GM21825 (cell line): Measurements from ENCODE around the gene PEX26.
"Not testable (repeated sequence)": the region's sequence is repeated elsewhere in the genome, so short reads cannot be mapped to it uniquely, and the experiment has no call there.

Experiments used
- ATAC-seq: cut with Tn5 transposase; IDR thresholded peaks from one replicate; pipeline ENCODE4 v1.9.1; 2021; ENCODE audit warnings: mild to moderate bottlenecking, moderate library complexity; ENCODE audit not compliant: unreplicated experiment

The PEX26 gene

DNA sequence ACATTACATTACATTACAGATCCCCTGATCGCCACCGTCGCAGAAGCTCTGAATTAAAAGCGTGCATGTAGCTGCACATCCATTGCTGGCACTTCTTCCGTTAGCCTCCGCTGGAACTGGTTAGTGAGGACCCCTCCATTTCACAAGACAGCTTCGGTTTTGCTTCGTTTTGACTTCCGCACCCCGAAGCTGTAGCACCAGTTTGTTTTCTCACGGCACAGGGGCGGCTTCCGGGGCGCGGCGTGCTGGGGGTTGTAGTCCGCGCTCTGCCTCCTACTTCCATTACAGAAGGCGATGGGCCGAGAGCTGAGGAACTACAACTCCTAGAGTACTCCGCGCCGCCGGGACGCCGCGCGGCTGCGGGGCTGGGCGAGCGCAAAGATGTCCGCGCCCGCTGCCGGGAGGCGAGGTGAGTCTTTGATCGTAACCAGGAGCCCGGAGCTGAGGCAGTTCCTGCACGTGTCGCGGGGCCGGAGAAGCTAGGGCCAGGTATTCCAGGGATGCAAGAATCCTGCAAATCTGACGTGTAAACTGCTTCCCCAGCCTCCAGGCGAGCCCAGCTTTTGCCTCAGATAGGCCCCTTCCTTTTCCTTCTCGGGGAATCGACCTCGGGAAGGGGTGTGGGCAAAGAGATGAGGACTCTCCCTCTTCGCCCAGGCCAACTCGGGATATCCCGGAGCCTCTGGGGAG, at the start of gene PEX26:
PEX26 (plus strand) TSS at position 352 of the 690 bp plus-strand sequence. CDS start 387 bp downstream, outside the sequence.
- ATAC-seq: peak; percentile 90

DNA sequence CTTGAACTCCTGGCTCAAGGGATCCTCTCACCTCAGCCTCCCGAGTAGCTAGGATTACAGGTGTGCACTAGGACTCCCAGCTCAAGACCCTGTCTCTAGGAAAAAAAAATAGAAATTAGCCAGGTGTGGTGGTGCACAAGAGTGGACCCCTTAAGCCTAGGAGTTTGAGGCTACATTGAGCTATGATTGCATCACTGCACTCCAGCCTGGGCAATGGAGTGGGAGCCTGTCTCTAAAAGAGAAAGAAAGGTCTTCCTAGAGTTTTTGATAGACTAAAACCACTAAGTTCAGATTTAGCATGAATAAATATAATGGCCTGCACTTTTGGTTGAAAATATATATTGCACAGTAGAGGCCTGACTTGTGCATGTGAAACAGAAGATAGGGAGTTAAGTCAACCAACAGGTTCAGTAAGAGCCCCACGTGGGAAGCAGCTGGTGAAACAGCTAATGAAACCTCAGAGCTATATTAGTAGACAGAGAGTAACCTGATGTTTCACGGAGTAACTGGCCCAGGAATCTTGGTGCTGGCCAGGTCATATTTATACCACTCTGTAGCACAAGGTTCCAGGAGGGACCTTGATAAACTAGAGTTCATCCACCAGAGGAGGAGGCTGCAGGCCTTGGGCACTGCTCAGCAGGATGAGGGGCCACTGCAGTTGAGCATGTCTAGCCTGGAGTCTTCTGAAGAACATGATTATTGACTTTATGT, 48.8 kb upstream of the PEX26 start:
- ATAC-seq: no peak

DNA sequence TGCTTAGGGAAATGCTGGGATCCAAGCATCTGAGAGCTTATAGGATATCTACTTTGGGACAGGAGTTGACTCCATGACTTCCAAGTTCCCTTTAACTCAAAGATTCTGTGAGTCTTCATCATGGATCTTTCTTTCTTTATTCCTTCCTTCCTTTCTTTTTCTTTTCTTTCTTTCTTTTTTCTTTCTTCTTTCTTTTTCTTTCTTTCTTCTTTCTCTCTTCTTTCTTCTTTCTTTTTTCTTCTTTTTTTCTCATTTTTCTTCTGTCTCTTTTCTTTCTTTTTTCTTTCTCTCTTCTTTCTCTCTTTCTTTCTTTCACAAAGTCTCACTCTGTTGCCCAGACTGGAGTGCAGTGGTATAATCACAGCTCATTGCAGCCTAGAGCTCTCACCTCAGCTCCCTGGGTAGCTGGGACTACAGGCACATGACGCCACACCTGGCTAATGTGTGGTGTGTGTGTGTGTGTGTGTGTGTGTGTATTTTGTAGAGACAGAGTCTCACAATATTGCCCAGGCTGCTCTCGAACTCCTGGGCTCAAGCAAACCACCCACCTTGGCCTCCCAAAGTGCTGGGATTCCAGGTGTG, 48.0 kb upstream of the PEX26 start:
- no peak for ATAC-seq

DNA sequence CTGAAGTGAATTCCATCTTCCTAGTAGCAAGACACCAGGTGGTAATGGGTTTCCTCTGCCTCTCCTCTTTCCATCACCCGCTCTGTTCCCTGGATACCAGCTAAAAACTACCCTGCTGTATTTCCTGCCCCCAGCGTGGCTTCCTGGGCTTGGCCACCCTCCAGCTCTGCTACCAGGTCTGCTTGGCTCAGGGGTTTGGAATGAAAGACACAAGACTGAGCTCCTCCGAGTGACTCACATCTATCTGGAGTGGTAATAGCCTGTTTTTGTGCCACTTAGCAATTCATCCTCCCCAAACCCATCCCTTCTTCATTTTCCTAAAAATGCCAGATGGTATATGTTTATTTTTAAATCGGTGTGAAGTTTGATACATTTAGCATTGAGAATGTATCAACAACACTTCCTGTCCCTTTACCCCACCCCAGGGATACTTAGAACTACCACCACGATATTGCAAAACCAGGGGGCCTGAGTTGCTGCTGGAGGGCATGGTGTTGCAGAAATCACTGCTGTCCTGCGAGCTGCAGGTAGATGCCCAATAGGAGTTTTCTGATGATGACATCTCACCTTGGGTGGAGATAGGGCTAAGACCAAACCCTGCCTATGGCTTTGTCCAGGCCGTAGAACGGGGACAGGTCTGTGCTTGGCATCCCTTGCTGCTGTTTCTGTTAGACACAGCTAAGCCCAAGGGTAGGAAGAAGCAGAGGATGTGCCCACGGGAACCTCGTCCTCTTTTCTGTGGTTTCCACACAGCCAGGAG, 45.9 kb upstream of the PEX26 start:
- no peak for ATAC-seq

DNA sequence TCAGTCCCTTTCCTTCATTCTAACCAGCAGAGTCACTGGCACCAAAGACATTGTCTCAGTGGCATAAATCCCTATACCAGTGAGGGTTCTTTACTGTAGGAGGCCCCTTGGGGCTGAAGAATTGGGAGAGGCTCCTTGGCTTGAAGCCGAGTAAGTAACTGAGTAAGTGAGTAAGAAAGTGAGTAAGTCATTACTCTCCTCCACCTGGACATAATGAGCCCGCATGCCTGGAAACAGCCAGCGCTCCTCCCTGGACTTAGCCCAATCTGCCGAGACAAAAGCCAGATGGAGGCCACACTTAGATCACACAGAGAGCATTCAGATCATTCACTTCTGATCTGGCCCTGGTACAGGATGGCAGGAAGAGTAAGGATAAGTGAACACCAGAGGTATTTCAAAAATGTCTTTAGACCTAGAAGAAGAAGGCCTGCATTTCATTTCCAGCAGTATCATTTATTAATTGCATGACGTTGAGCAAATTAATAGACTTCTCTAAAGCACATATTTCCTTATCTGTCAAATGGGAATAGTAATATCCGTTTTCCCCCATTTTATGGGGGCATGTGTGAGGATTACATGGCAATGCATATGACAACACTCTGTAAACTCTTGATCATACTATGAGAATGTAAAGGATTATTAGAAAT, 45.2 kb upstream of the PEX26 start:
- ATAC-seq: no peak

DNA sequence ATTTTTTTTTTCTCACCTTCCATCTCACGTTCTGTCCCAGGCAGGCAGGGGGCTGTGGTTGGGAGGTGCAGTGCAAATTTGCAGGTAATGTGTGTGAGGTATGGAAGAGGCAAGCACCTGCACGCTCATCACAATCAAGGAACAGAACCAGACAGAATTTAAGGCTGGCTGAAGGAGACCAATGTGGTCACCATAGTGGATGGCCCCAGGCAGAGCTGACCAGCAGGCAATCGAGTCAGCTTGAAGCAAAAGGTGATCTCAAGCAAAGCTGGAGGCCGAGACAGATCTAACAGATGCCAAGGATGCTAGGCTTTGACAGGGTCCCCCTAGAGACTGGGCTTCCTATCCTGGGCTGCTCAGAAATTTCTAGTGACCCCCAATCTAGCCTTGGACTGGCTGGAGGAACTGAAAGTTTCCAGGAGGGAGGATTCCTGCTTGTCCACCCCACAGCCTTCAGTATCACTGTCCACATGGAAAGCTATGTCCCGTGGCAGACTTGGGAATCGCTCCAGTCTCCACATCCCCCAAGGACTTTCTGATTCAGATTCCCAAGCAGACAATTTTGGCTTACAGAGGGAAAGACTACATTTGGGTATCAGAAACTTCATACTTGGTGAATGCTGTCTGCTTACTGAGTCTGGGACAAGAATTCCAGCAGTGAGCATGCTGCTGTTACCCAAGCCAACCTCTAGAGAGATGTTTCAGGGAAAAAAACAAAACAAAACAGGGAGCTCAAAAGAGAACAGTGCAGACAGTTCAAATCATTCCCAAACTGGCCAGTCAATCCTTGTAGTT, 44.4 kb upstream of the PEX26 start:
- no peak for ATAC-seq

DNA sequence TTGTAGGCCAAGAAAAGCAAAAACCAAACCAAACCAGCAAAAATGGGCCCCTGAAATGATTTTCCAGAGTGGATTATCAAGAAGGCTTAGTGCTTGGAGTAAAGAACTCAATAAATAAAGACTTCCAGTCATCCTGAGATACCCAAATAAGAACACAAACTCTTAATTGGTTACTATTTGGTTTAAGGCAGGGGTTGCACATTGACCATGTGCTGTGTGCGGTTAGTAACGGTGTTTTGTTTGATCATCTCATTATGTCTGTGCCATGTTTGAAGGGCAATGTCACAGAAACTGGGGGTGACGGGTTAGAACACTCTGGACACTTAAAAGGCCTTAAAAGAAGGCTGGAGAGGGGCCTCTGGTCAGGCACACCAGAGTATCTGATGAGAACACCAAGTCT, 43.7 kb upstream of the PEX26 start:
- ATAC-seq: no peak

DNA sequence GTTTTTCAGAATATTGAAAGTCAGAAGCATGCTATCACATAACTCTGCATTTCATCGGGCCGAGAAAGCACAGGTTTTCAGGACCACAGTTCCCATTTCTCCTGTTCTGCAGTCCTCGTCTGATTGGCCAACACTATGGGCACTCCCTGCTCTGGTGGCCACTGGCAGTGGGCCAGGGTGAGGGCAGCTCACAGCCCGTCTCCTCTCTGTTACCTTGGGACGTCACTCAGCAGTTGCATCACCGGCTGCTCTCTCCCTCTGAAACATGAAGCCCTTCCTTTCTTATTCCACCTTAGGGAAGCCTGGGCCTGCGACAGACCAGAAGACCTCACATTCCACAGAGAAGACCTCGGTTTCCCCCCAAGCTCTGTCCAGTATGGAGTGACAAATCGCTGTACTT, 42.0 kb upstream of the PEX26 start:
- ATAC-seq: no peak

DNA sequence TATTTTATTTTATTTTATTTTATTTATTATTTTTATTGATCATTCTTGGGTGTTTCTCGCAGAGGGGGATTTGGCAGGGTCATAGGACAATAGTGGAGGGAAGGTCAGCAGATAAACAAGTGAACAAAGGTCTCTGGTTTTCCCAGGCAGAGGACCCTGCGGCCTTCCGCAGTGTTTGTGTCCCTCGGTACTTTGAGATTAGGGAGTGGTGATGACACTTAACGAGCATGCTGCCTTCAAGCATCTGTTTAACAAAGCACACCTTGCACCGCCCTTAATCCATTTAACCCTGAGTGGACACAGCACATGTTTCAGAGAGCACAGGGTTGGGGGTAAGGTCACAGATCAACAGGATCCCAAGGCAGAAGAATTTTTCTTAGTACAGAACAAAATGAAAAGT, 36.9 kb upstream of the PEX26 start:
- not testable (repeated sequence) for ATAC-seq

DNA sequence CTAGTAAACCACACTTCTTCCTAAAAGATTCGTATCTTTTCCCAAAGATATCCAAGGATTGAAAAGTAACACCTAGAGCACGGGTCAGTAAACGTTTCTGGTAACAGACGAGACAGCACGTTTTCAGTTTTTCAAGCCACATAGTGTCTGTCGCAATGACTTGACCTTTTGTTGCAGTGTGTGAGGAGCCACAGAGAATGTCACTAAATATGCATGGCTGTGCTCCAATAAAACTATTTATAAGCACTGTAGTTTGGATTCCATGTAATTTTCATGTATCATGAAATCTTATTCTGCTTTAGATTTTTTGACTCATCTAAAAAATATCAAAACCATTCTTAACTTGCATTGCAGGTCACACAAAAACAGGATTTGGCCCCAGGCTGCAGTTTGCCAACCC, 35.1 kb upstream of the PEX26 start:
- no peak for ATAC-seq

DNA sequence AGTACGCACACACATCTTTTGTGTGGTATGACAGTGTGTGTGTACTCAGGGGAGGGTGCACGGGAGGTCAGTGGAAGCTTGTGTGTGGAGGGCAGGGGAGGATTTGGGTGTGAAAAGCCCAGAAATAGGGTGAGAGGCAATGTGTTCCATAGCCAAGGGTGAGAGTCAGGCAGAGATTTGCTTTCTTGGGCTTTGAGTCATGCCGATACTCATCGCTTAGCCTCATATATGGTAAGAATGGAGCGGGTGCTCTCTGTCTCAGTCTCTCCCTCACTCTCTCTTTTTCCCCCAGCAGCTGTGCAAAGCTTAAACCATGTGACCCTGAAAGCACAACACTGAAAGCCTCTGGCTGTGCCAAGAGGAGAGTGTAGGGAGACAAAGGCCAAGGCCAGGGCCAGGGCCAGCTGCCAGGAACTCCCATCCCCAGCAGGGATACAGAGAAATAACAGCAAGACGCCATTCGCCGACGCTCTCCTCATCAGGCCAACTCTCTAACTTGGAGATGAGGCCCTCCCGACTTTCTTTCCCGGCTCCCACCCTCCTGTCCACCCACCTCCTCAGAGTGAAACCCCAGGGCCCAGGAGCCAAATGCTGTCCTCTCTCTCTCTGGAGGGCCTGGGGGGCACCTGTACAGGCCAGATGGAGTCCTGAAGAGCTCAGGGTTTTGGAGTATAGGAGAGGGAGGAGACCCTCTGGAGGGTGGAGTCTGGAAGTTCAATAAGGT, 33.1 kb upstream of the PEX26 start:
- no peak for ATAC-seq

DNA sequence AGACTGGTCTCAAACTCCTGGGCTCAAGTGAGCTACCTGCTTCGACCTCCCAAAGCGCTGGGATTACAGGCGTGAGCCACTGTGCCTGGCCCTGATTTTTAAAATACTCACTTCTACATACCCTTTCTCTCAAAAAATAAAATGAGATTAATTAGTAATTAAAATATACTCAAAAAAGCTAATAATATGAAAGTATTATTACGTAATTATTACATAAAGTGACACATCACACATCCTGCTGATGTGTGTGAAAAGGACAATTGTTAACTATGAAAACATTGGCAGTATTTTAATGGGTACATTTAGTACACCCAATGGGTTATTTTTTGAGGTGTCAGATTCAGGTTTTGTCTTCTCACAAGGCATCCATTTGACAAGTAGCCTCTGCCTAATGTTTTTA, 32.0 kb upstream of the PEX26 start:
- ATAC-seq: no peak

DNA sequence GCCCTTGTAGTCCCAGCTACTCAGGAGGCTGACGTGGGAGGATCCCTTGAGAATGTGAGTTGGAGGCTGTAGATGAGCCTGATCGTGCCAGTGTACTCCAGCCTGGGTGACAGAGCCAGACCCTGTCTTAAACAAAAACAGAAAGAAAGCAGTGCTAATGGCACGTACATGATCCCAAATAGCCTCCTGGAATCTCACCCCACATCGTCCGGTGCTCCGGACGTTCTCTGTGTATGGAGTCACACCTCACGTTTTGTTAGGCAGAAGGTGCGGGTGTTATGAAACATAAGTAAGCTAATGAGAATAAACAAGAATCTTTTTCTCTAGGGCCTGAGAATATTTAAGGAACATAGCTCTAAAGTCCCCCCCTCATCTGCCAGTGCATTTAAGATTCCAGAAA, 29.7 kb upstream of the PEX26 start:
- ATAC-seq: no peak

DNA sequence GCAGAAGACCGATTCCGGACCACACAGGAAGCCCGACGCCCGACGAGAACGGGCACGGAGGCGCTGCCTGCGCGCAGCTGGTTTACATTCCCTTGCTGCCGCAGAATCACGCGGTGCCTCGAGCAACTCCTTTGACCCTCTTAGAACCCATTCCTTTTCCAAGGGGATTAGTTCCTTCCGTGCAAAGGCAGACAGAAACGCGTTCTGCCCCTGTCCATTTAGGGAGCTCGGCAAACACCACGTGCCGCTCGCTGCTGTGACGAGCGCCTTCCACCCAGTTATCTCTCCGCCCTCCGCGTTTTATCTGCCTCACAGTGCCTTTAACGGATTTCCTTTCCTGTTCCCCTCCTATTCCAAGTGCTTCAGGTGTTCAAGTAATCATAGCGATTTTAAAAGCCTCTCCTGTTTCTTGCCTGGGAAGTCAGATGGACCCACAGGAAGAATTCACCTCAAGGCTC, 29.3 kb upstream of the PEX26 start:
- ATAC-seq: no peak

DNA sequence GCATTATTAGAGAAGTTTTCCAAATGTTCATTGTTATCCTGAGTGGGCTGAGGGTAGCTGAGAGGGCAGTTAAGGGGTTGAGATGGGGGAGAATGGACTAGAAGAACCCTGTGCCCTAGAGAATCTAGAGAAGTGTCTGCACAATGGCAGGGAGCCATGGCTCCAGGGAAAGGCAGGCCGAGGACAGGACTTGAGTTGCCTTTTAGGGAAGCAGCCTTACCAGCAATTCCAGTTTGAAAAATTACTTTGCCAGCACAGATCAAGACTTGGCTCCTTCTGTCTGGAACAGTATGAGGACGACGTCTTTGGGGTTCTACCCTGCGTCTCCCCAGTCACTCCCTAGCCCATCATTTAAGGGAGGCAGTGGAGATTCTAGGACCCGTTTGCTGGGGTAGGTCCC, 27.7 kb upstream of the PEX26 start:
- no peak for ATAC-seq

DNA sequence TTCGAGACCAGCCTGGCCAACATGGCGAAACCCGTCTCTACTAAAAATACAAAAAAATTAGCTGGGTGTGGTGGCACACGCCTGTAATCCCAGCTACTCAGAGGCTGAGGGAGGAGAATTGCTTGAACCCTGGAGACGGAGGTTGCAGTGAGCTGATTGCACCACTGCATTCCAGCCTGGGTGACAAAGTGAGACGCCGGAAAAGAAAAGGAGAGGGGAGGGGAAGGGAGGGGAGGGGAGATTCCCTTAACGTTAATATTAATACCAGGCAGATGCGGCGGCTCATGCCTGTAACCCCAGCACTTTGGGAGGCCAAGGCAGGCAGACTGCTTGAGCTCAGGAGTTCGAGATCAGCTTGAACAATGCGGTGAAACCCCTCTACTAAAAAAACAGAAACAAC, 26.7 kb upstream of the PEX26 start:
- ATAC-seq: not testable (repeated sequence)

DNA sequence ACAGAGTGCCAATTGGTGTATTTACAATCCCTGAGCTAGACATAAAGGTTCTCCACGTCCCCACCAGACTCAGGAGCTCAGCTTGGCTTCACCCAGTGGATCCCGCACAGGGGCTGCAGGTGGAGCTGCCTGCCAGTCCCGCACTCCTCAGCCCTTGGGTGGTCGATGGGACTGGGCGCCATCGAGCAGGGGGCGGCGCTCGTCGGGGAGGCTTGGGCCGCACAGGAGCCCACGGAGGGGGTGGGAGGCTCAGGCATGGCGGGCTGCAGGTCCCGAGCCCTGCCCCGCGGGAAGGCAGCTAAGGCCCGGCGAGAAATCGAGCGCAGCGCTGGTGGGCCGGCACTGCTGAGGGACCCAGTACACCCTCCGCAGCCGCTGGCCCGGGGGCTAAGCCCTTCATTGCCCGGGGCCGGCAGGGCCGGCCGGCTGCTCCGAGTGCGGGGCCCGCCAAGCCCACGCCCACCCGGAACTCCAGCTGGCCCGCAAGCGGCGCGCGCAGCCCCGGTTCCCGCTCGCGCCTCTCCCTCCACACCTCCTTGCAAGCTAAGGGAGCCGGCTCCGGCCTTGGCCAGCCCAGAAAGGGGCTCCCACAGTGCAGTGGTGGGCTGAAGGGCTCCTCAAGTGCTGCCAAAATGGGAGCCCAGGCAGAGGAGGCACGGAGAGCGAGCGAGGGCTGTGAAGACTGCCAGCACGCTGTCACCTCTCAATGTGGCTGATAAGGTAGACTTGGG, 24.4 kb upstream of the PEX26 start:
- not testable (repeated sequence) for ATAC-seq

DNA sequence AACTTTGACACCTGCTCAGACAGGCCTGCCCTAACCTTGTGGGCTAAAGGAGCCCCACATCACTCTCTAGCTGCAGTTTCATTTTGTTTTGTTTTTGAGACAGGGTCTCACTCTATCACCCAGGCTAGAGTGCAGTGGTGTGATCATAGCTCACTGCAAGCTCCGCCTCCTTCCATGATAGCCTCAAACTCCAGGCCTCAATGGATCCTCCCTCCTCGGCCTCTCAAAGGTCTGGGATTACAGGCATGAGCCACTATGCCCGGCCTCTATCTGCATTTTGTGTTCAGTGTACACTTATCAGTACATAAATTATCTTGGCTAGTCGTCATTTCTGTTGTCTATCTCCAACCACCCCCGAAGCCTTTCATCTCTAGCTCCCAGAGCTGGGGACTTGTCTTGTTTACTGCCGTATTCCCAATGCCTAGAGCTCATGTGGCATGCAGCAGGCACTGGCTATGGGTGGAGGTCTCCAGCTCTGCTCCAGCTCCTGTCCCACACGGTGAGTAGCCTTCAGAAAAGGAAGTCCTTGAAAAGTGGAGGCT, 22.1 kb upstream of the PEX26 start:
- ATAC-seq: no peak
